HT1080 (cell line): Measurements from ENCODE around the gene SNX2. TPM values are rescaled to one million over a fixed set of nuclear protein-coding genes. Genes with fewer than 3 reads are reported as not detected.
"Not testable (repeated sequence)": the region's sequence is repeated elsewhere in the genome, so short reads cannot be mapped to it uniquely, and the experiment has no call there.

Experiments
- DNase-seq: peaks from one replicate; pipeline ENCODE4 v3.0.0-alpha.2; 2015; ENCODE audit warnings: low read depth
- polyA plus RNA-seq, 2 experiments: library from polyadenylated mRNA; depleted of rRNA; stranded (reverse); fragments of >200 nt; gene quantifications; 2 replicates each; pipeline ENCODE4 v1.2.3, GENCODE V29; 2015
- total RNA-seq: library from RNA; depleted of rRNA; stranded (reverse); fragments of >200 nt; shearing (Covaris generic); gene quantifications from 2 replicates; pipeline ENCODE4 v1.2.3, GENCODE V29; 2014; rRNA removed

SNX2 gene
- total RNA-seq, result 62.0 and 68.4 TPM in 2 replicates
- polyA plus RNA-seq (2015; cell fraction: cytosol; rRNA removed), result 67.2 and 82.1 TPM in 2 replicates
- 46.5 and 59.1 TPM in 2 replicates for polyA plus RNA-seq (2015; cell fraction: nucleus; rRNA removed)

- peak; percentile 72 for DNase-seq
These were observed at the start of gene SNX2 for GRCh38 chr5:122774861-122775549. Gene SNX2, plus strand, starts transcription at chr5:122775080. Its CDS starts 24 bp downstream, at chr5:122775104.

GRCh38 chr5:122727112-122727541, 47.8 kb upstream of the SNX2 start:
- peak; percentile 81 for DNase-seq

- no peak for DNase-seq
These were observed 44.8 kb upstream of the SNX2 start for GRCh38 chr5:122730037-122730436.

GRCh38 chr5:122730456-122730855, 44.4 kb upstream of the SNX2 start:
- no peak for DNase-seq

GRCh38 chr5:122736086-122736845, 38.6 kb upstream of the SNX2 start:
- no peak for DNase-seq

GRCh38 chr5:122738088-122738487, 36.8 kb upstream of the SNX2 start:
- DNase-seq, result no peak

DNA sequence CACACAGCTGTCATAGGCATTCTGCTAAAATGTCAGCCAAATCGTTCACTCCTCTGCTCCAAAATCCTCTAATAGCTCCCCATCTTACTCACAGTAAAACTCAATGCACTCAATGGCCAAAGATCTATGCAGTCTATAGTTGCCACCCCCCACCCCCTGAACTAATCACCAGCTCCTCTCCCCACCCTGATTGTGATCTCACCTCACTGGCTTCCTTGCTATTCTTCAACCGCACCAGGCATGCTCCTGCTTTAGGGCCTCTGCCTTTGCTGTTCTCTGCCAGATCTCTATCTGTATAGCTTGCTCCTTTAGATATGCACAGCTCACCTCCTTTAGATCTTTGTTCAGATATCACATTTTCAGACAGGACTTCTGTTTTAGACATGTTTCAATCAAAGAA, 33.2 kb upstream of the SNX2 start:
- DNase-seq, result no peak

- no peak for DNase-seq
These were observed 31.6 kb upstream of the SNX2 start for GRCh38 chr5:122743261-122743660.

- no peak for DNase-seq
These were observed 29.3 kb upstream of the SNX2 start for GRCh38 chr5:122745597-122745996.

DNA sequence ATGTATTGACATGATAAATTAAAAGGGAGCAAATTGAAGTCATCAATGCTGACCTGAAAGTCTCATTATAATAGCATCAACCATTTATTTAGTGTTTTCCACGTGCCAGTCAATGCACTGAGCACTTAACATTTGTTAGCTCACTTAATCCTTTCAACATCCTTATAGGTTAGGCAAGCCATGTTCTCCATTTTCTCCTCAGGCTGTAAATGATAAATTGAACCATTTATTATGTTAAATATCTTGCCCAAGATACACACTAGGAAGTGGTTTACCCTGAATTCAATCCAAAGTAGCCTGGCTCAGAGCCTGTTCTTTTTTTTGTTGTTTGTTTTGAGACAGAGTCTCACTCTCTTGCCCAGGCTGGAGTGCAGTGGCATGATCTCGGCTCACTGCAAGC, 25.0 kb upstream of the SNX2 start:
- DNase-seq, result no peak

GRCh38 chr5:122751293-122751782, 23.5 kb upstream of the SNX2 start:
- DNase-seq, result peak; percentile 75

- DNase-seq, result no peak
These were observed 21.4 kb upstream of the SNX2 start for GRCh38 chr5:122753500-122753899.

DNA sequence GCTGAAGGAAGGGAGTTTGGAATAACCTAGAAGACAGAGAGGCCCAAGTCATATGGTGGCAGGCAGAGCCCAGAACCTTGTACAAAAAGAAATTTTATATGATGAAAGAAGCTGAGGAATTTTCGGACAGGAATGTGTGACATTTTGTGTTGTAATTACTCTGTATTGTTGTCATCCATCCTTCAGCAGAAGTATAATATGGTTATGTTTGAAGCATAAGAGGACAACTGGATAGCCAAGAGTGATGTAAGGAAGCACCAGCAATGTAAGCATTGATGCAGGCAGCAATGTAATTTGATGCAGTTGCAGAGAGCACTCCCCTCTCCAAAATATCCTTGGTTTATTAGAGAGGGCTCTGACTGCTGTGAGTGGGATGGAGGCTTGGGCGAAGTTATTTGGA, 19.1 kb upstream of the SNX2 start:
- DNase-seq, result no peak

GRCh38 chr5:122756264-122756911, 18.5 kb upstream of the SNX2 start:
- DNase-seq, result peak; percentile 90

GRCh38 chr5:122757285-122757684, 17.6 kb upstream of the SNX2 start:
- no peak for DNase-seq

GRCh38 chr5:122759241-122760070, 15.4 kb upstream of the SNX2 start:
- no peak for DNase-seq

DNA sequence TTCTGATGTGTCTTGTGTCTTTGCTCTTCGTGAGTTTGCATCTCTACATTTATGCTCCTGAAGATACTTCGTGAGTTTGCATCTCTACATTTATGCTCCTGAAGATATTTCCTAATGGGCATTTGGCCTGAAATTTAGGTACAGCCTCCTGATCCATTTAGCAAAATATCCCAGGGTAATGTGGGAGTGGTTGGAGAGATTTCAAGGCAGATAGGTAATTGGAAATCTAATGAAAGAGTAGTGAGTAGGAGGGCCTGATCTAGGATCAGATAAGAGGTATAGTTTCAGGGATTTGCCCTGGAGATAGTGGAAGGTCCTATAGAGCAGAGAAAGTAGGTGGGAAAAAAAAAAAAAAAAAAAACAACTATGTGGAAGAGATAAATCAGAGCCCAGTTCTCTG, 14.6 kb upstream of the SNX2 start:
- no peak for DNase-seq

GRCh38 chr5:122761115-122761514, 13.8 kb upstream of the SNX2 start:
- no peak for DNase-seq

DNA sequence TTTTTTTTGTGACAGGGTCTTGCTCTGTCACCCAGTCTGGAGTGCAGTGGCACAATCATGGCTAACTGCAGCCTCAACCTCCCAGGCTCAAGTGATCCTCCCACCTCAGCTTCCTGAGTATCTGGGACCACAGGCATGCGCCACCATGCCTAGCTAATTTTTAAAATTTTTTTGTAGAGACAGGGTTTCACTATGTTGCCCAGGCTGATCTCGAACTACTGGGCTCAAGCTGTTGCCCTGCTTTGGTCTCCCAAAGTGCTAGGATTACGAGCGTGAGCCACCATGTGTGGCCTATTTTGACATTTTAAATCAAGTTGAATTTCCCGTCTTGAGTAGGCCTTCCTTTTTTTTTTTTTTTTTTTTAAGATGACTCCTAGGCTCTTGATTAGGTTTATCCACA, 13.0 kb upstream of the SNX2 start:
- DNase-seq, result not testable (repeated sequence)

GRCh38 chr5:122766130-122766529, 8.8 kb upstream of the SNX2 start:
- no peak for DNase-seq

DNA sequence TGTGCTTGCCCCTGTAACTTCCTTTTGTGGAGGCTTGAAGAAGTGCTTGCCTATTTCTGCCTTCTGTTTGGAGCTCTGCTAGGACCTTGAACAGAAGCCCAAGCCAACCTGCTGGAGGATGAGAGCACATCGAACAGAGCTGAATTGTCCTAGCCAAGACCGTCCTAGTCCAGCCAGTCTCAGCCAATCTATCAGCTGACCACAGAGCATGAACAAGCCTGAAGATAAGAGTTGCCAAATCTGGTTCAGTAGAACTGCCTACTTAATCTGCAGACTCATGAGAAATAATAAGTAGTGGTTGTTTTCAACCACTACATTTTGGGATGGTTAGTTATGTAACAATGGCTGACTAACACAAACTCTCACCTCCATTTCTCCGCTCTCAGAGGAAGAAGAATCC, 4.4 kb upstream of the SNX2 start:
- no peak for DNase-seq
